LNCAP (cell line): ENCODE measurements around the gene GPAT2.
"Not testable (repeated sequence)": the region's sequence is repeated elsewhere in the genome, so short reads cannot be mapped to it uniquely, and the experiment has no call there.

Experiments used
- CTCF ChIP-seq: fragments of 450-650 bp; IDR thresholded peaks from 2 replicates; pipeline ENCODE4 v1.5.1; 2017; ENCODE audit warnings: mild to moderate bottlenecking

GPAT2 gene

GRCh38 chr2:96034792-96035191 lies at the start of gene GPAT2:
GPAT2 (minus strand) TSS chr2:96034916; CDS start chr2:96032359, 2,557 bp downstream.
- not testable (repeated sequence) for TF ChIP-seq CTCF

GRCh38 chr2:96083989-96084857 lies 49.5 kb upstream of the GPAT2 start:
- TF ChIP-seq CTCF: no peak

- no peak for TF ChIP-seq CTCF
Measured at GRCh38 chr2:96083064-96083939, 48.6 kb upstream of the GPAT2 start.

GRCh38 chr2:96082211-96083063 lies 47.7 kb upstream of the GPAT2 start:
- TF ChIP-seq CTCF: no peak

- no peak for TF ChIP-seq CTCF
Measured at GRCh38 chr2:96081042-96081441, 46.3 kb upstream of the GPAT2 start.

GRCh38 chr2:96075199-96075771 lies 40.6 kb upstream of the GPAT2 start:
- no peak for TF ChIP-seq CTCF

GRCh38 chr2:96074156-96074555 lies 39.4 kb upstream of the GPAT2 start:
- TF ChIP-seq CTCF: no peak
